Left ventricle myocardium inferior (tissue), 1 donor: ENCODE data around the gene FGF10. TPM values are rescaled to one million over a fixed set of nuclear protein-coding genes. Genes with fewer than 3 reads are reported as not detected.
A peak's percentile ranks its signal among the peaks of the same experiment; 100 is the strongest.

Experiments used
- DNase-seq: peaks from one replicate; pipeline ENCODE4 v3.0.0-alpha.2; 2020
- H3K27ac ChIP-seq: fragments of 200-600 bp; replicated peaks from 2 replicates; pipeline ENCODE4 v1.8.0; 2021
- H3K27me3 ChIP-seq: fragments of 200-600 bp; 2 replicates; pipeline ENCODE4 v1.8.0; 2021; ENCODE audit warnings: low read depth
- H3K36me3 ChIP-seq: fragments of 200-600 bp; 2 replicates; pipeline ENCODE4 v1.8.0; 2021
- H3K4me1 ChIP-seq: fragments of 200-600 bp; 2 replicates; pipeline ENCODE4 v1.8.0; 2021
- H3K4me3 ChIP-seq: fragments of 200-600 bp; 2 replicates; pipeline ENCODE4 v1.8.0; 2021; ENCODE audit warnings: mild to moderate bottlenecking, moderate library complexity
- H3K9me3 ChIP-seq: fragments of 200-600 bp; replicated peaks from 2 replicates; pipeline ENCODE4 v1.8.0; 2021
- intact Hi-C: fragments of 100-400 bp; cut with micrococcal nuclease; formaldehyde crosslinking; loops from one replicate; pipeline ENCODE4 v1.11.0; 2022
- total RNA-seq: library from RNA; stranded (reverse); fragmentation: NEBNext Ultra II Directional; extraction: Animal tissue kit (Norgen Biotek cat#: 25700); gene quantifications from one replicate; pipeline ENCODE4 v1.2.1, GENCODE V29; 2021
- TF ChIP-seq, protein P1 (sequence below): fragments of 200-600 bp; IDR thresholded peaks from 2 replicates; pipeline ENCODE4 v1.8.0; 2021; ENCODE audit warnings: antibody characterized with exemption, mild to moderate bottlenecking, borderline replicate concordance
- donor health status: DM: no; HTN: yes; CAD: no; lungs with severe emphysema.

The FGF10 gene
- total RNA-seq, 1 donor from 2014 or later = 0.47 TPM

DNA sequence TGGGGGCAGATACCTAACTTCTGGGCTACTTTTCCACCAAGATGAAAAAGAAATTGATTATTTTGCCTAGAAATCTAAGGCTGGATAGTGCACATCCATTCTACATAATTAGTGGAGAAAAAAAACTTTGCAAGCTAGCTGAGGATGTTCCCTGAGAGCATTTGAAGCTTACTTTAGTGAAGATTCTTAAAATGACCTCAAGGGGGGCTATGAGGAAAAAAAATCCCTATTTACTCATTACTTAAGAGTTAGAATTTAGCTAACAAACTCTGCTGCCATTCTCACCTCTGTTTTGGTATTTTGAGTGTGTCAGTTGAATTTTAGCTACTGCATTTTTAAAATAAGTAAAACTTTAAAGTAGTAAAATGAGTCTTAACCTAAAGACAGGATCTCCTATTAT lies 9.2 kb upstream of the FGF10 start:
- Histone ChIP-seq H3K27ac (no peak overlapping the region), H3K36me3 (no peaks in the 10 kb centered on the region), H3K27me3 (no peaks in the 10 kb centered on the region), H3K4me1 (no peaks in the 10 kb centered on the region), H3K9me3 (no peaks in the 10 kb centered on the region), H3K4me3 (no peak overlapping the region)
- intact Hi-C loops = no loop called here
- no peak for DNase-seq
- TF ChIP-seq, protein P1, sequence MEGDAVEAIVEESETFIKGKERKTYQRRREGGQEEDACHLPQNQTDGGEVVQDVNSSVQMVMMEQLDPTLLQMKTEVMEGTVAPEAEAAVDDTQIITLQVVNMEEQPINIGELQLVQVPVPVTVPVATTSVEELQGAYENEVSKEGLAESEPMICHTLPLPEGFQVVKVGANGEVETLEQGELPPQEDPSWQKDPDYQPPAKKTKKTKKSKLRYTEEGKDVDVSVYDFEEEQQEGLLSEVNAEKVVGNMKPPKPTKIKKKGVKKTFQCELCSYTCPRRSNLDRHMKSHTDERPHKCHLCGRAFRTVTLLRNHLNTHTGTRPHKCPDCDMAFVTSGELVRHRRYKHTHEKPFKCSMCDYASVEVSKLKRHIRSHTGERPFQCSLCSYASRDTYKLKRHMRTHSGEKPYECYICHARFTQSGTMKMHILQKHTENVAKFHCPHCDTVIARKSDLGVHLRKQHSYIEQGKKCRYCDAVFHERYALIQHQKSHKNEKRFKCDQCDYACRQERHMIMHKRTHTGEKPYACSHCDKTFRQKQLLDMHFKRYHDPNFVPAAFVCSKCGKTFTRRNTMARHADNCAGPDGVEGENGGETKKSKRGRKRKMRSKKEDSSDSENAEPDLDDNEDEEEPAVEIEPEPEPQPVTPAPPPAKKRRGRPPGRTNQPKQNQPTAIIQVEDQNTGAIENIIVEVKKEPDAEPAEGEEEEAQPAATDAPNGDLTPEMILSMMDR = no peak

DNA sequence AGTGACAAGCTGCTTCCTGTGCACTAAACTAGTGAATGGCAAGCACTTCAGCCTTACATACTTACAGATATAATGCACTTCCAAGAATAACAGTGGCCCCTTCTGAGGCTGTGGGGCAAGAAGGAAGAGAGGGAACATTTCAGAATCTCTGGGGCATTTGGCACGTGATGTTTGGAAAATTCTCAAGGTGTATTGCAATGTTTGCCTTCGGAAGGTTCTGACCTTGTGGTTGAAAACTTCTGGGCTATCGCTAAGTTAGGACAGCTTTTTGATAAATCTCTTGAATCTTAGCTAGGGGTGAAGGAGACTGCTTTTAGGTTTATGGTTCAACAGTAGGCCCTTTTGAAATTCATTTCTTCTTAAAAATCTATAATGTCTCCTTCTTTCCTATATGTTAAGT lies 7.1 kb upstream of the FGF10 start:
- no peak for DNase-seq
- H3K4me3 ChIP-seq = no peak overlapping the region

GRCh38 chr5:44390351-44390750 lies 1.1 kb upstream of the FGF10 start:
- intact Hi-C loops = no loop called here
- TF ChIP-seq, protein P1 = no peak
- H3K27ac ChIP-seq = no peak overlapping the region
- peaks cover 24% of the 10 kb centered on the region for H3K4me1 ChIP-seq
- no peak for DNase-seq
- H3K27me3 ChIP-seq = peaks cover 59% of the 10 kb centered on the region
- no peaks in the 10 kb centered on the region for H3K36me3 ChIP-seq
- no peaks in the 10 kb centered on the region for H3K9me3 ChIP-seq
- no peak overlapping the region for H3K4me3 ChIP-seq

More for the DNA sequence above, 7.1 kb upstream of the FGF10 start:
- intact Hi-C loops = no loop called here
- Histone ChIP-seq H3K4me1 (no peaks in the 10 kb centered on the region), H3K9me3 (no peaks in the 10 kb centered on the region), H3K36me3 (no peaks in the 10 kb centered on the region), H3K27ac (no peak overlapping the region), H3K27me3 (peaks cover under 1% of the 10 kb centered on the region)
- TF ChIP-seq, protein P1 = no peak

- Histone ChIP-seq H3K4me1 (peaks cover 24% of the 10 kb centered on the region), H3K27me3 (peaks cover 59% of the 10 kb centered on the region), H3K9me3 (no peaks in the 10 kb centered on the region), H3K4me3 (peak overlapping the region; percentile 64), H3K27ac (peak overlapping the region; percentile 26), H3K36me3 (no peaks in the 10 kb centered on the region)
- TF ChIP-seq, protein P1 = no peak
- intact Hi-C loops = no loop called here
- DNase-seq = no peak
Observed at GRCh38 chr5:44389823-44390143, 563 bp upstream of the FGF10 start.

GRCh38 chr5:44388321-44389089 lies 715 bp downstream of the FGF10 start:
- peak overlapping the region; percentile 64 for H3K4me3 ChIP-seq
- peak; percentile 13 for DNase-seq
- peaks cover 59% of the 10 kb centered on the region for H3K27me3 ChIP-seq
- intact Hi-C loops = no loop called here
- peak overlapping the region; percentile 26 for H3K27ac ChIP-seq
- TF ChIP-seq, protein P1 = no peak
- H3K4me1 ChIP-seq = peaks cover 24% of the 10 kb centered on the region
- H3K9me3 ChIP-seq = no peaks in the 10 kb centered on the region
- H3K36me3 ChIP-seq = no peaks in the 10 kb centered on the region
